Activated naive CD4-positive, alpha-beta T cell treated with anti-CD3 and anti-CD28 coated beads, Interleukin-2, amount 10 ng/mL, durations not matched to agents 7 days and 5 days (primary cell): ENCODE results near the gene TP53I11.

Source experiments
- CTCF ChIA-PET: fragments of 350-600 bp; sonication (Branson Sonifier 250); formaldehyde crosslinking; loops from one replicate; lab custom pipeline; 2021; ENCODE audit warnings: antibody characterized with exemption; lab: Charles Lee
- DNase-seq: peaks from one replicate; pipeline ENCODE4 v3.0.0-alpha.2; 2020
- H3K27ac Mint-ChIP-seq: one replicate; pipeline ENCODE4 v1.8.0; 2021; ENCODE audit warnings: mild to moderate bottlenecking, moderate library complexity, mixed read lengths
- H3K27me3 Mint-ChIP-seq: one replicate; pipeline ENCODE4 v1.8.0; 2021; ENCODE audit warnings: mild to moderate bottlenecking, mixed read lengths
- H3K36me3 Mint-ChIP-seq: one replicate; pipeline ENCODE4 v1.8.0; 2021; ENCODE audit warnings: mixed read lengths
- H3K4me1 Mint-ChIP-seq: one replicate; pipeline ENCODE4 v1.8.0; 2021; ENCODE audit warnings: mixed read lengths
- H3K4me3 Mint-ChIP-seq: one replicate; pipeline ENCODE4 v1.8.0; 2021; ENCODE audit warnings: mild to moderate bottlenecking, moderate library complexity, mixed read lengths
- H3K9me3 Mint-ChIP-seq: one replicate; pipeline ENCODE4 v1.8.0; 2021; ENCODE audit warnings: mixed read lengths

TP53I11 gene

GRCh38 chr11:44901120-44901633 is 49.5 kb downstream of the TP53I11 start:
- DNase-seq: no peak
- Mint-ChIP-seq H3K36me3 (peaks cover 15% of the 10 kb centered on the region), H3K27ac (no peak overlapping the region), H3K9me3 (no peaks in the 10 kb centered on the region), H3K4me3 (no peak overlapping the region), H3K27me3 (no peaks in the 10 kb centered on the region), H3K4me1 (no peaks in the 10 kb centered on the region)
- CTCF ChIA-PET: interaction anchor here (1.2 to 2.1 kb wide), 3 partner anchors 10 to 344 kb away, joined by 4 to 8 read pairs (median 5); no protein-coding TSS in a partner anchor

DNA sequence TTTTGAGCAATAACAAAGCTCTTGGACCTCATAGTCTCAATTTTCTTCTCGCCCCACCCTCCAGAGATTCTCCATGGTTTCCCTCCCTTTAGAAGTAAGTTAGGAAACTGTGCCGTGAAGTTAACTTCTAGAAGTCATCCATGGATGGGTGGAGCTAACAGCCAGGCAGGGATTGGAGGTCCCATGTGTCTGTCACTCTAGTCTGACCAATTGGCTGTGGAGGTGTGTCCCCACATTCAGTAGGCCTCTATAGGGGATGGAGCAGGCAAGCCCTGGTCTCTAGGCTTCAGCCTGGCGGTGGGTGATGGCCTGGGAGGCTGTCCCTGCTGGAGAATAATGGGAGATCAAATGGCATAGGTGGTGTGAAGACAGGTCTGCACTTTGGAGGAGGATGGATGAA is 50.7 kb downstream of the TP53I11 start:
- Mint-ChIP-seq H3K4me3 (no peak overlapping the region), H3K27me3 (no peaks in the 10 kb centered on the region), H3K9me3 (no peaks in the 10 kb centered on the region), H3K4me1 (no peaks in the 10 kb centered on the region), H3K27ac (no peak overlapping the region), H3K36me3 (peaks cover 15% of the 10 kb centered on the region)
- CTCF ChIA-PET: interaction anchor here (1.1 to 1.3 kb wide), 3 partner anchors 9 to 242 kb away, joined by 3 to 4 read pairs (median 4); no protein-coding TSS in a partner anchor
- peak; percentile 37 for DNase-seq

GRCh38 chr11:44893846-44894617 is 56.7 kb downstream of the TP53I11 start:
- H3K27ac Mint-ChIP-seq: no peak overlapping the region
- CTCF ChIA-PET: interaction anchor here (0.8 to 3.1 kb wide), 8 partner anchors 10 to 371 kb away, joined by 3 to 13 read pairs (median 4); no protein-coding TSS in a partner anchor
- H3K4me3 Mint-ChIP-seq: no peak overlapping the region
- peaks cover 4% of the 10 kb centered on the region for H3K27me3 Mint-ChIP-seq
- H3K9me3 Mint-ChIP-seq: no peaks in the 10 kb centered on the region
- DNase-seq: peak; percentile 67
- H3K36me3 Mint-ChIP-seq: peaks cover 13% of the 10 kb centered on the region
- no peaks in the 10 kb centered on the region for H3K4me1 Mint-ChIP-seq

DNA sequence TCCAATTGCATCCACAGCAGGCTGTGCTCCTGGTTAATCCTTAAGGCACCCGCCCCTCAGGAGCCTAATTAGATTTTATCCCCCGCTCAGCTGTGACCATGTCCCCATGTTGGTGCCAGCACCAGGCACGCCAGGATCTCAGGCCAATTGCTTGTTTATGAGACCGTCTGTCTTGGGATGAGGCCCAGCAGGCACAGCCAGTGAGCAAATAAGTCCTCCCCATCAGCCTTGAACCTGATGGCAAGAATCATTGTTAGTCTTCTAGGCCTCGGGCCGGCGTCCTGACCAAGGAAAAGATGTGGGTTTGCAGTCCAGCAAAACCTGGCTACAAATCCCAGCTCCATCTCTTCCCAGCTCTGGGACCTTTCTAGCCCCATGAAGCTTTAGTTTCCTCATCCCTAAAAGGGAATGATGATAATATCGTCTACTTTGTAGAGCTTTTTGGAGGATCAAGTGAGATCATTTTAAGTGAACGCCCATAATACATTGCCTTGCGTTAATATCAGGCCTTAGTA is 57.3 kb downstream of the TP53I11 start:
- CTCF ChIA-PET: interaction anchor here (1.0 to 3.1 kb wide), 4 partner anchors 18 to 260 kb away, joined by 3 to 13 read pairs (median 5); no protein-coding TSS in a partner anchor
- Mint-ChIP-seq H3K4me1 (no peaks in the 10 kb centered on the region), H3K27me3 (peaks cover 4% of the 10 kb centered on the region), H3K36me3 (peaks cover 6% of the 10 kb centered on the region), H3K9me3 (no peaks in the 10 kb centered on the region), H3K27ac (no peak overlapping the region), H3K4me3 (no peak overlapping the region)
- DNase-seq: no peak

- H3K4me1 Mint-ChIP-seq: no peaks in the 10 kb centered on the region
- peaks cover 4% of the 10 kb centered on the region for H3K36me3 Mint-ChIP-seq
- H3K27me3 Mint-ChIP-seq: peaks cover 4% of the 10 kb centered on the region
- no peaks in the 10 kb centered on the region for H3K9me3 Mint-ChIP-seq
- no peak for DNase-seq
- CTCF ChIA-PET: interaction anchor here (0.6 to 3.1 kb wide), 5 partner anchors 19 to 274 kb away, joined by 3 to 13 read pairs (median 3); no protein-coding TSS in a partner anchor
- H3K27ac Mint-ChIP-seq: no peak overlapping the region
- no peak overlapping the region for H3K4me3 Mint-ChIP-seq
Observed at GRCh38 chr11:44892843-44893242, 57.8 kb downstream of the TP53I11 start.

GRCh38 chr11:44889266-44889665 is 61.4 kb downstream of the TP53I11 start:
- Mint-ChIP-seq H3K27me3 (peaks cover 4% of the 10 kb centered on the region), H3K27ac (no peak overlapping the region), H3K4me3 (no peak overlapping the region), H3K36me3 (no peaks in the 10 kb centered on the region), H3K4me1 (no peaks in the 10 kb centered on the region), H3K9me3 (no peaks in the 10 kb centered on the region)
- CTCF ChIA-PET: interaction anchor here (0.7 kb wide), 1 partner anchor 232 kb away, joined by 3 read pairs; no protein-coding TSS in a partner anchor
- DNase-seq: no peak

DNA sequence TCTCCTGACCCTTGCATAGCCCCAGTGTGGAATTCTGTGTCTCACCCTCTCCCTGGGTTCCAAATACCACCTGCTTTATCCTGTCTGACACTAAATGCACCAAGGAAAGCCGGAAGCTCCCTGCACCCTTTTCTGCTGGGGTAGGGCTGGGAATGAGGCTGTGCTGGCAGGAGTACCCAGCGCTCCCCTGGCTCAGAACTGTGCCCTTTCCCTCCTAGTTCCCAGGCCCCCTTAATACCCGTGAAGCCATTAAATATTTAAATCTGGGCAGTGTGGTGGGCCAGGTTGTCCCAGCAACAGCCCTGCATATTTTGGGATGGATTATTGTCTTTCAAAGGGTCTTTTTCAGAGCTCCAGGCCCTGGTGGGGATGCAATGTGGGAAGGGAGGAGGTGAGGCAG is 63.0 kb downstream of the TP53I11 start:
- CTCF ChIA-PET: no interaction called here
- DNase-seq: no peak
- Mint-ChIP-seq H3K4me1 (no peaks in the 10 kb centered on the region), H3K27ac (no peak overlapping the region), H3K27me3 (peaks cover 4% of the 10 kb centered on the region), H3K4me3 (no peak overlapping the region), H3K36me3 (no peaks in the 10 kb centered on the region), H3K9me3 (no peaks in the 10 kb centered on the region)

- no peaks in the 10 kb centered on the region for H3K36me3 Mint-ChIP-seq
- CTCF ChIA-PET: interaction anchor here (1.5 kb wide), 1 partner anchor 111 kb away, joined by 3 read pairs; no protein-coding TSS in a partner anchor
- peaks cover 1% of the 10 kb centered on the region for H3K27me3 Mint-ChIP-seq
- H3K4me1 Mint-ChIP-seq: no peaks in the 10 kb centered on the region
- H3K9me3 Mint-ChIP-seq: no peaks in the 10 kb centered on the region
- no peak overlapping the region for H3K4me3 Mint-ChIP-seq
- no peak for DNase-seq
- H3K27ac Mint-ChIP-seq: no peak overlapping the region
Observed at GRCh38 chr11:44886790-44887140, 63.9 kb downstream of the TP53I11 start.

DNA sequence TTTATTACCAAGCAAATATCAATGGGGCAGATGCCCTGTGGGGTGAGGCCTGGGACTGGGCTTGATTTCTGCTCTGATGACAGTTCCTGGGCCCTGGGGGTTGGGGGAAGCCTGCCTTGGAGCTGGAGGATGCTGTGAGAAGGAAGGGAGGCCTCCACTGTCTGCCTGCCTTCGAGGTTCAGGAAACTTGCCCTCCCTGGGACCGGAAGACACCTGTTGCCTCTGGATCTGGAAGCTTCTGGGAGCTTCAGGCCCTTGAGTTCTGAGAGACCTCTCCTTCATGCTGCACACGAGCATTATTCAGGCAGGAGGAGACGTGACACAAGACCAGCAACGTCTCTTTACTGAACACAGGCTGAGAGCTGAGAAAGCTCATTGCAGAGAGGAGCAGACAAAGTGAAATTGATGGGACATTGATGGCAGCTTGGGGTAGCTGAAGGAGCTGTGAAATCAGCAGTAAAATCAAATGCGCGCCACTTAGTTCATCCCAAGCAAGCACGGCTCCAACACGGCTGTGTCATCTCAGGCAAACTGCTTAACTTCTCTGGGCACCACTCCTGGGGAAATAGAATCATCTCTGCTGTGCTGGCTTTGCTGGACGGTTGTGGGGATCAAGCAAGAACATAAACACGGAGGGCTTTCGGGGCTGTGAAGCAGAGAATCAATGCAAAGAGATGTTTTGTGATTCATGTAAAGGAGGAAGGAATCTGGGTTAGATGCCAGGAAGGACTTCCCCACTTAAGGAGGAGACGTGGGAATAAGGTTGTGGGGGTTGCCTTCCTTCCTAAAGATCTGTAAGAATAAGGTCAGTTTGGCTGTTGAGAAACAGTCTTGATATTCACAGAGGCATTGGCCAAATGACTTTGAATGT is 64.5 kb downstream of the TP53I11 start:
- Mint-ChIP-seq H3K36me3 (no peaks in the 10 kb centered on the region), H3K9me3 (no peaks in the 10 kb centered on the region), H3K4me3 (no peak overlapping the region), H3K27me3 (no peaks in the 10 kb centered on the region), H3K4me1 (no peaks in the 10 kb centered on the region), H3K27ac (no peak overlapping the region)
- no peak for DNase-seq
- CTCF ChIA-PET: interaction anchor here (0.9 to 1.5 kb wide), 2 partner anchors 25 to 111 kb away, joined by 3 read pairs; no protein-coding TSS in a partner anchor

DNA sequence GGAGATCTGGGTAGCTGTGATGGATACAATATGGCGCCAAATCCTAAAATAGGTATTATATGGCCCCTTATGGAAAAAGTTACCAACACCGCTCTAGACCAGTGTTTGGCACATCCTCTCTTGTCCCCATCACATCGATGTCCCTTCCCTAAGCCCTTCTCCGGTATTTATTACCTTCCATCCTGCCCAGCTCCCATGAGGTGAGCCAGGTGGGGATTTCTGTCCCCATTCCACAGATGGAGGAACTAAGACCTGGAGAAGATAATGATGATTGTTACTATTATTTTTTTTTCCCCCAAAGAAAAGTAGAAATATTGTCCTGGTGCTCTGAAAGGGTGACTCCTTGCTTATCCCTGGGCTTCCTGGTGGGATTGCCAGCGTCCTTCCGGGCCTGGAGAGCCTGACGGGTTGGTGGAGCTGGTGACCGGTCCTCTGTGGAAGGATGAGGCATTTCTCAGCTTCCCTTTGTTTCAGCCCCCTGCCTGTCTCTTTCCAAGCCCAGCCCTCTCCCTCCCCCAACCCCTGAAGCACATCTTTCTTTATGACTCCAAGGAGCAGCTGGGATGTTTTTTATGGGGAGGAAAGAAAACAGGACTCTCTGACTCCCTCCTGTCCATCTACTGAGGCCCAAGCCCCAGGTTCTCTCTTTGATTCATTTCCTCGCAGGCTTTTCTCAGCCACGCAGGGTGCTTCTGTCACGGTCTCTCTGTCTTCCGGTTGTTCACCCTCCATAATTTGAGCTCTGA is 65.4 kb downstream of the TP53I11 start:
- Mint-ChIP-seq H3K4me3 (no peak overlapping the region), H3K27me3 (no peaks in the 10 kb centered on the region), H3K9me3 (no peaks in the 10 kb centered on the region), H3K27ac (no peak overlapping the region), H3K4me1 (no peaks in the 10 kb centered on the region), H3K36me3 (no peaks in the 10 kb centered on the region)
- CTCF ChIA-PET: interaction anchor here (0.9 to 1.2 kb wide), 2 partner anchors 9 to 26 kb away, joined by 3 read pairs; no protein-coding TSS in a partner anchor
- DNase-seq: no peak

DNA sequence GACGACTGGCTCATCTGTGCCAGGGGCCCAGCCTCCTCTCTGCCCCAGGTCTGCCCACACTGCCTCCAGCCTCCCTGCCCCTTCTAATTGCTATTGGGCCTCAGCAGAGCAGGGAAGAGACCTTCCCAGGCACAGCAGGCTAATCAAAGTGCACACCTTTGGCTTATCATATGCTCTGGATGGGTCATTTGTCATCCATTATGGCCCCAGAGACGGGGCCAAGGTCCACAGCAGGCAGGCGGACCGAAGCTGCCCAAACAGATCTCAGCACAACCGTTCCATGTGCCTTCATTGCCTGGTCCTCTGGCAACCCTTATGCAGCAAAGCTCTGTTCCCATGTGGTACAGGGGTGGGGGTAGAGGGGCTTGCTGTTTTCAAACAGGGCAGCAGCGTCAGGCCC is 66.6 kb downstream of the TP53I11 start:
- no peak for DNase-seq
- CTCF ChIA-PET: interaction anchor here (1.2 kb wide), 1 partner anchor 11 kb away, joined by 3 read pairs; no protein-coding TSS in a partner anchor
- Mint-ChIP-seq H3K9me3 (no peaks in the 10 kb centered on the region), H3K36me3 (no peaks in the 10 kb centered on the region), H3K27me3 (no peaks in the 10 kb centered on the region), H3K27ac (no peak overlapping the region), H3K4me3 (no peak overlapping the region), H3K4me1 (no peaks in the 10 kb centered on the region)

DNA sequence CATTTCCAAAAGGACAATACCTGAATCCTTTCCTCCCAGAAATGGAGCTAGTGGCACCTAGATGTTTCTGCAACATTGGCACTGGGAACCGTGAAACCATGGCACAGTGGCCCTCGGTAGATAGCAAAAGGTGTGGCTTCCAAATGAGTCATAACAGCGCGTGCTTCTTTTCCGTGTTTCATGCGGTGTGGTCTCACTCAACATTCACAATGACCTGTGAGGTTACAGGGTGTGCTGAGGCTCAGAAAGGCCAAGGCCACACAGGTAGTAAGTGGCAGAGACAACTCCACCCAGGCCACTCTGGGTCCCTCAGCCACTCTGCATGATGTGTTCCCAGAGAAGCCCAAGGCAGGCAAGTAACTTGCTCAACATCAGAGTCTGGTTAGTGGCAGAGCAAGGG is 67.4 kb downstream of the TP53I11 start:
- no peak overlapping the region for H3K4me3 Mint-ChIP-seq
- CTCF ChIA-PET: no interaction called here
- H3K36me3 Mint-ChIP-seq: no peaks in the 10 kb centered on the region

More for the DNA sequence above, 67.4 kb downstream of the TP53I11 start:
- Mint-ChIP-seq H3K4me1 (no peaks in the 10 kb centered on the region), H3K27ac (no peak overlapping the region), H3K27me3 (no peaks in the 10 kb centered on the region), H3K9me3 (no peaks in the 10 kb centered on the region)
- DNase-seq: no peak
